Testis (tissue), 3 donors: ENCODE data around the gene IL1RAPL1. TPM values are rescaled to one million over a fixed set of nuclear protein-coding genes. Genes with fewer than 3 reads are reported as not detected.

Source experiments
- DNase-seq: peaks from one replicate; pipeline ENCODE4 v3.0.0-alpha.2; 2019
- H3K27ac ChIP-seq, 2 donors: fragments of 200-600 bp; sonication (generic); one replicate each; pipeline ENCODE4 v1.5.1; 2019
- H3K27me3 ChIP-seq: fragments of 200-600 bp; sonication (generic); one replicate; pipeline ENCODE4 v1.5.1; 2019
- H3K36me3 ChIP-seq: fragments of 200-600 bp; sonication (generic); one replicate; pipeline ENCODE4 v1.5.1; 2017; ENCODE audit warnings: low read depth; ENCODE audit errors: missing control alignments
- H3K4me1 ChIP-seq: fragments of 200-600 bp; sonication (generic); one replicate; pipeline ENCODE4 v1.5.1; 2019
- H3K4me3 ChIP-seq, 2 donors: fragments of 200-600 bp; sonication (generic); one replicate each; pipeline ENCODE4 v1.5.1; 2017 to 2019
- H3K9me3 ChIP-seq: fragments of 200-600 bp; sonication (generic); one replicate; pipeline ENCODE4 v1.5.1; 2017
- POLR2A ChIP-seq: fragments of 450-650 bp; IDR thresholded peaks from one replicate; pipeline ENCODE4 v1.6.1; 2017; ENCODE audit warnings: antibody characterized with exemption, mild to moderate bottlenecking, moderate library complexity
- WGBS, 2 donors: methylation state at CpG; one replicate each; pipeline ENCODE4 v1.1.5; 2018; 5-methylcytosine and 5-hydroxymethylcytosine counted together
- intact Hi-C: fragments of 100-400 bp; cut with DNase I; formaldehyde crosslinking; loops from one replicate; pipeline ENCODE4 v1.15.1; 2023; ENCODE audit warnings: low total_unique reads
- polyA plus RNA-seq: library from polyadenylated mRNA; stranded (reverse); fragments of 350-450 nt; fragmentation: Illumina TruSeq; extraction: RNeasy Lipid Tissue Mini Kit (QIAGEN cat#74804); gene quantifications from one replicate; pipeline ENCODE4 v1.2.3, GENCODE V29; 2014; ENCODE audit warnings: low read depth, low replicate concordance; ENCODE audit not compliant: insufficient read depth
- total RNA-seq, 2 donors: library from RNA; depleted of rRNA; stranded (reverse); fragments of >200 nt; gene quantifications; one replicate each; pipeline ENCODE4 v1.2.3, GENCODE V29; 2016
- TF ChIP-seq, protein P1 (sequence below), 3 experiments: fragments of 450-650 bp in 2 of 3; fragments of 200-600 bp in 1 of 3; sonication (generic) in 1 of 3; IDR thresholded peaks; one replicate each; pipeline ENCODE4 v1.5.1; 2016 to 2019; ENCODE audit warnings: antibody characterized with exemption in 3 of 3, mild to moderate bottlenecking in 2 of 3, moderate library complexity in 1 of 3

IL1RAPL1 gene
- total and polyA plus RNA-seq, 3 donors from 2014 or later, result 0.13 to 0.94 (median 0.93) TPM

DNA sequence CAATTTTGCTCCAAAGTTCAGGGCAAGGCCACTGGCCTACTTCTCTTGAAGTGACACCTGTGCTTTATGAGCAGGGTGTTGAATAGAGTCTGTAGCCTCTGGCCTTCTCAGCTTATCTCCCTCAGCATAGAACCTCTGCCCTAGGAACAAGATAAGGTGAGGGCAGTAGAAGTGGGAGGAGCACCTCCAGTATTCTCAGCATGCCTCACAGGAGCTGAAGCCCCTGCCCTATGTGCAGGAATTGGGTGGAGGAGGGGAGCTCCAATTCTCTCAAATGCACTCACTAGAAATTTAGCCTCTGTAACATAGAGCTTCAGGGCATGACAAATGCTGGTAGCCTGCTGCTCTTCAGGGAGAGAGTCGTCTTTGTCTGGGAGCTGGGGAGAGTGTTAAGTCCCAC, 479.3 kb downstream of the IL1RAPL1 start:
- Histone ChIP-seq H3K27ac (no peak overlapping the region), H3K4me3 (no peak overlapping the region), H3K4me1 (no peaks in the 10 kb centered on the region), H3K9me3 (no peaks in the 10 kb centered on the region), H3K27me3 (no peaks in the 10 kb centered on the region), H3K36me3 (no peaks in the 10 kb centered on the region)
- no peak for DNase-seq
- TF ChIP-seq, protein P1, sequence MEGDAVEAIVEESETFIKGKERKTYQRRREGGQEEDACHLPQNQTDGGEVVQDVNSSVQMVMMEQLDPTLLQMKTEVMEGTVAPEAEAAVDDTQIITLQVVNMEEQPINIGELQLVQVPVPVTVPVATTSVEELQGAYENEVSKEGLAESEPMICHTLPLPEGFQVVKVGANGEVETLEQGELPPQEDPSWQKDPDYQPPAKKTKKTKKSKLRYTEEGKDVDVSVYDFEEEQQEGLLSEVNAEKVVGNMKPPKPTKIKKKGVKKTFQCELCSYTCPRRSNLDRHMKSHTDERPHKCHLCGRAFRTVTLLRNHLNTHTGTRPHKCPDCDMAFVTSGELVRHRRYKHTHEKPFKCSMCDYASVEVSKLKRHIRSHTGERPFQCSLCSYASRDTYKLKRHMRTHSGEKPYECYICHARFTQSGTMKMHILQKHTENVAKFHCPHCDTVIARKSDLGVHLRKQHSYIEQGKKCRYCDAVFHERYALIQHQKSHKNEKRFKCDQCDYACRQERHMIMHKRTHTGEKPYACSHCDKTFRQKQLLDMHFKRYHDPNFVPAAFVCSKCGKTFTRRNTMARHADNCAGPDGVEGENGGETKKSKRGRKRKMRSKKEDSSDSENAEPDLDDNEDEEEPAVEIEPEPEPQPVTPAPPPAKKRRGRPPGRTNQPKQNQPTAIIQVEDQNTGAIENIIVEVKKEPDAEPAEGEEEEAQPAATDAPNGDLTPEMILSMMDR (IDR thresholded peaks at IDR 0.05), result no peak
- WGBS, 2 donors, result 83 to 100% methylated on average over 1 of the region's 1 CpG
- intact Hi-C loops, result no loop called here

DNA sequence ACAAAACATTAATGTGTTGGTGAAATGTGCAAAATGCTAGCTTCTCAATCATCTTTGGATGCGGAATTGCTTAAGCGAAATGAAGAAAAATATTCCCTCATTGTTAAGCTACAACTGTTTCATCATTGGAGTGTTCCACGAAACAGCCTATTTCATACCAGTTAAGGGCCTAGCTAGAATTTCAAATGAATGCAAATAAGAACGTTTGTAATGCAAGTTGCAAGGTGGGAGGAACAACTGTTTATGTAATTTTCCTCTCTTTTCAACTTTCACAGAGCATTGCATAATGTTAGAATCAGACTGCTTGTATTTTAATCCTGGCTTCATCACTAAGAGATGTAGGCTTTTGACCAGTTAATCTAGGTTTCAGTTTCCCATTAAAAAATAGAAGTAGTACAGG, 480.1 kb downstream of the IL1RAPL1 start:
- no peak overlapping the region for H3K4me3 ChIP-seq
- H3K27me3 ChIP-seq, result no peaks in the 10 kb centered on the region
- TF ChIP-seq POLR2A, result no peak
- TF ChIP-seq, protein P1 (IDR thresholded peaks at IDR 0.05), result no peak
- no peak for DNase-seq
- no peaks in the 10 kb centered on the region for H3K36me3 ChIP-seq
- no peaks in the 10 kb centered on the region for H3K9me3 ChIP-seq
- 87 to 89% methylated on average over 4 of the region's 4 CpGs for WGBS, 2 donors
- intact Hi-C loops, result no loop called here
- no peak overlapping the region for H3K27ac ChIP-seq
- H3K4me1 ChIP-seq, result no peaks in the 10 kb centered on the region

DNA sequence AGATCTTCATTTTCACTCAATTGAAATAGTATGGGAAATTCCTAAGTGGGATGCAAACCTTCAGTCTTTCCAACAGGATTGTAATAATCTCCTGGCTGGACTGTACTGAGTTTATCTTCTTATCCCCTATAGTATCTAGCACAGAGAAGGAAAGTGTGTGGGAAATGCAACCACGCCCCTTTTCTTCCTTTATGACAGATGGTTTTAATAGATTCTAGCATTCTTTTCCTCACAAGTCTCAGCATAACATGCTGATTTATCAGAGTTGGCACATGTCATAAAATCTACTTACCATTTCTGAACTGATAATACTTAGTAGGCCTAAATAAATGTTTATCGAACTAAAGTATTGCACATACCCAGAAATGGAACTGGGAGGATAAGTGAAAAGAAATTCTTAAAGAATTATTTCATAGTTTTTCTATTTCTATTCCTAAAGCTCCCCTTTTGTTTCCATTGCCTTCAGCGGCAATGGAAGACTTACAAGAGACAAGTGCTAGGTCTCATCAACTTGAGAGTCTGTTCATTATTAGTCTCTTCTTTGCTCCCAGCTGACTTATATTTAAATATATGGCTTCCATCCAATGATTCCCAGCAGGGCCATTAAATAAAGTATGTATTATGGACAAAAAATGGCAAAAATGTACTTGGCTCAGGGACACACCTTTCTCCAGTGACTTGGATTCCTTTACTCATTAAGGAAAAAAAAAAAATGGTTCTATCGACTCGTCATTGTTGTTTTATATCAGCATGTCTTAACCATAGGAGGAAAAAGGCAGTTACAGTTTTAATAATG, 484.5 kb downstream of the IL1RAPL1 start:
- WGBS, 2 donors, result 85 to 89% methylated on average over 5 of the region's 5 CpGs
- intact Hi-C loops, result no loop called here
- no peak overlapping the region for H3K27ac ChIP-seq
- no peaks in the 10 kb centered on the region for H3K36me3 ChIP-seq
- no peak for TF ChIP-seq POLR2A
- TF ChIP-seq, protein P1 (IDR thresholded peaks at IDR 0.05), result no peak
- no peak for DNase-seq
- no peaks in the 10 kb centered on the region for H3K4me1 ChIP-seq
- H3K9me3 ChIP-seq, result no peaks in the 10 kb centered on the region
- H3K27me3 ChIP-seq, result no peaks in the 10 kb centered on the region
- no peak overlapping the region for H3K4me3 ChIP-seq

DNA sequence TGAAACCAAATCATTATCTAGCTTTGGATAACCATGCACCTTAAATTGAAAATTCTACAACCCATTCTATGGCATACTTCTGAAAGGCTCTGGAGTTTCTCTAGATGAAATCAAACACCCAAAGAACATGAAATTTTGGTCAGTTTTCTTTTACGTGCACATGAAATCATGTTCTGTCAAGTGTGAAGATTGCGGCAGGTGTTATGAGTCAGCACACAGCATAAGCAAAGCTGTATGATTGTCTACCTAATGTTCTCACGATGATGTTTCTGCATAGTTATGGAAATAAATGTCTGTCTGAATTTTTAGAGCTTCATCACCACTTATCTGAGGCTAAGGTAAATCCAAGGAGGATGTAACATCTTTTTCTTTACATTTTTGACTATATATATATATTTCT, 495.3 kb downstream of the IL1RAPL1 start:
- TF ChIP-seq, protein P1 (IDR thresholded peaks at IDR 0.05), result no peak
- no peak for TF ChIP-seq POLR2A
- no peaks in the 10 kb centered on the region for H3K4me1 ChIP-seq
- WGBS, 2 donors, result 85 to 89% methylated on average over 3 of the region's 3 CpGs
- intact Hi-C loops, result no loop called here
- no peaks in the 10 kb centered on the region for H3K27me3 ChIP-seq
- H3K9me3 ChIP-seq, result no peaks in the 10 kb centered on the region
- H3K4me3 ChIP-seq, result no peak overlapping the region
- no peaks in the 10 kb centered on the region for H3K36me3 ChIP-seq
- DNase-seq, result no peak
- no peak overlapping the region for H3K27ac ChIP-seq

DNA sequence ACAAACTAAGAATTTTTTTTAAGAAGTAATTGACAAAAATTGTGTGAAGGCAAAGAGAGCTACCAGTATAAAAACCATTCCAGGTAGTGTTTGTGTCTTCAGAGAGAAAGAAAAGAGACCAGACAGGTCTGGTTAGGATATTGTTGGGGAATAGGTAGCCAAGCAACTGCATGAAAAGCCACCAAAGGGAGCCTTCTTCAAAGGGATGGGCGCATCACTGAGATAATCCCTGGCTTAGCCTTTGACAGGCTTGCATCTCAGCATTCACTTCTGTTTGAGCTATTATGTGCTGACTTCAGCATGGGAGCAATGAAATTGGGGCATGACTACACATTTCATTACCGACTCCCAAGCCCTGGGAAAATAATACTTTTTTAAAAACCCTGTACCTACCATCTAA, 496.6 kb downstream of the IL1RAPL1 start:
- Histone ChIP-seq H3K4me3 (no peak overlapping the region), H3K27me3 (no peaks in the 10 kb centered on the region), H3K9me3 (no peaks in the 10 kb centered on the region), H3K27ac (no peak overlapping the region), H3K36me3 (no peaks in the 10 kb centered on the region), H3K4me1 (no peaks in the 10 kb centered on the region)
- TF ChIP-seq, protein P1 (IDR thresholded peaks at IDR 0.05), result no peak
- no peak for TF ChIP-seq POLR2A
- no peak for DNase-seq
- intact Hi-C loops, result no loop called here
- WGBS, 2 donors, result 78 to 92% methylated on average over 2 of the region's 2 CpGs
